Pons (tissue), 1 donor: Measurements from ENCODE around the gene BPHL.
"Not testable (repeated sequence)": the region's sequence is repeated elsewhere in the genome, so short reads cannot be mapped to it uniquely, and the experiment has no call there.

Source experiments
- DNase-seq: peaks from one replicate; pipeline ENCODE4 v3.0.0-alpha.2; 2016; ENCODE audit warnings: low spot score

BPHL gene

GRCh38 chr6:3122823-3123182 is 4.3 kb downstream of the BPHL start:
- DNase-seq, result no peak

GRCh38 chr6:3124667-3125066 is 6.2 kb downstream of the BPHL start:
- DNase-seq, result no peak

- DNase-seq, result no peak
These were observed 7.3 kb downstream of the BPHL start for GRCh38 chr6:3125815-3126214.

GRCh38 chr6:3128356-3129108 is 10.0 kb downstream of the BPHL start:
- DNase-seq, result no peak

GRCh38 chr6:3131695-3132094 is 13.2 kb downstream of the BPHL start:
- no peak for DNase-seq

- no peak for DNase-seq
These were observed 15.0 kb downstream of the BPHL start for GRCh38 chr6:3133515-3133914.

- DNase-seq, result no peak
These were observed 17.3 kb downstream of the BPHL start for GRCh38 chr6:3135668-3136291.

GRCh38 chr6:3136292-3137011 is 17.9 kb downstream of the BPHL start:
- no peak for DNase-seq

- DNase-seq, result no peak
These were observed 18.7 kb downstream of the BPHL start for GRCh38 chr6:3137057-3137777.

- DNase-seq, result not testable (repeated sequence)
These were observed 19.4 kb downstream of the BPHL start for GRCh38 chr6:3137873-3138272.

GRCh38 chr6:3138341-3138740 is 19.8 kb downstream of the BPHL start:
- DNase-seq, result no peak

- peak; percentile 76 for DNase-seq
These were observed 20.8 kb downstream of the BPHL start for GRCh38 chr6:3139090-3139903.

- no peak for DNase-seq
These were observed 21.7 kb downstream of the BPHL start for GRCh38 chr6:3140201-3140600.

GRCh38 chr6:3142536-3142935 is 24.0 kb downstream of the BPHL start:
- no peak for DNase-seq

GRCh38 chr6:3143158-3143557 is 24.6 kb downstream of the BPHL start:
- no peak for DNase-seq

GRCh38 chr6:3144571-3144970 is 26.1 kb downstream of the BPHL start:
- no peak for DNase-seq

- DNase-seq, result no peak
These were observed 29.6 kb downstream of the BPHL start for GRCh38 chr6:3147914-3148757.

GRCh38 chr6:3151691-3152090 is 33.2 kb downstream of the BPHL start:
- DNase-seq, result no peak

GRCh38 chr6:3152689-3153088 is 34.2 kb downstream of the BPHL start:
- no peak for DNase-seq

- DNase-seq, result not testable (repeated sequence)
These were observed 36.9 kb downstream of the BPHL start for GRCh38 chr6:3155416-3155815.
